Hepatic stellate cell (primary cell): ENCODE results near the gene ABHD12.
"Not testable (repeated sequence)": the region's sequence is repeated elsewhere in the genome, so short reads cannot be mapped to it uniquely, and the experiment has no call there.

Experiments
- DNase-seq: peaks from one replicate; pipeline ENCODE4 v3.0.0; 2011; ENCODE audit warnings: low spot score

ABHD12 gene

GRCh38 chr20:25277051-25277801, 113.4 kb downstream of the ABHD12 start:
- DNase-seq, result no peak

- DNase-seq, result no peak
These were observed 114.0 kb downstream of the ABHD12 start for GRCh38 chr20:25276533-25277050.

- no peak for DNase-seq
These were observed 114.7 kb downstream of the ABHD12 start for GRCh38 chr20:25275813-25276532.

GRCh38 chr20:25274891-25275812, 115.5 kb downstream of the ABHD12 start:
- no peak for DNase-seq

GRCh38 chr20:25274481-25274880, 116.2 kb downstream of the ABHD12 start:
- no peak for DNase-seq

GRCh38 chr20:25273541-25274358, 116.9 kb downstream of the ABHD12 start:
- DNase-seq, result no peak

GRCh38 chr20:25273046-25273445, 117.6 kb downstream of the ABHD12 start:
- no peak for DNase-seq

GRCh38 chr20:25272223-25273000, 118.2 kb downstream of the ABHD12 start:
- DNase-seq, result no peak

GRCh38 chr20:25271486-25272222, 119.0 kb downstream of the ABHD12 start:
- no peak for DNase-seq

- no peak for DNase-seq
These were observed 119.8 kb downstream of the ABHD12 start for GRCh38 chr20:25270829-25271251.

- DNase-seq, result no peak
These were observed 120.8 kb downstream of the ABHD12 start for GRCh38 chr20:25269833-25270170.

GRCh38 chr20:25269057-25269832, 121.4 kb downstream of the ABHD12 start:
- no peak for DNase-seq

GRCh38 chr20:25260770-25261437, 129.7 kb downstream of the ABHD12 start:
- not testable (repeated sequence) for DNase-seq

GRCh38 chr20:25259788-25260254, 130.8 kb downstream of the ABHD12 start:
- no peak for DNase-seq

- DNase-seq, result no peak
These were observed 131.3 kb downstream of the ABHD12 start for GRCh38 chr20:25259358-25259757.

GRCh38 chr20:25258828-25259227, 131.8 kb downstream of the ABHD12 start:
- DNase-seq, result no peak

- no peak for DNase-seq
These were observed 132.2 kb downstream of the ABHD12 start for GRCh38 chr20:25258476-25258805.

GRCh38 chr20:25257756-25258475, 132.7 kb downstream of the ABHD12 start:
- DNase-seq, result no peak
